ENCODE measurements around the gene LGI4.

The LGI4 gene

GRCh38 chr19:35134601-35135242 is at the start of gene LGI4:
LGI4 (minus strand) TSS chr19:35135059; CDS start chr19:35134680, 379 bp downstream.
- TF ChIP-seq CTCF (conservative IDR thresholded peaks at IDR 0.05; ENCODE audit: low read depth, low read length), result no peak
- H3K4me3 ChIP-seq (ENCODE audit: low read length), result no peak within 1 kb of the TSS
- no peak for DNase-seq (ENCODE audit: low read depth)

- H3K4me3 ChIP-seq (ENCODE audit: low read length), result no peak overlapping the region
- DNase-seq (ENCODE audit: low read depth), result no peak
- TF ChIP-seq CTCF (conservative IDR thresholded peaks at IDR 0.05; ENCODE audit: low read depth, low read length), result no peak
These were observed 49.4 kb upstream of the LGI4 start for GRCh38 chr19:35184267-35184666.

GRCh38 chr19:35181387-35181786 is 46.5 kb upstream of the LGI4 start:
- no peak overlapping the region for H3K4me3 ChIP-seq (ENCODE audit: low read length)
- DNase-seq (ENCODE audit: low read depth), result no peak
- no peak for TF ChIP-seq CTCF (conservative IDR thresholded peaks at IDR 0.05; ENCODE audit: low read depth, low read length)

- no peak overlapping the region for H3K4me3 ChIP-seq (ENCODE audit: low read length)
These were observed 45.0 kb upstream of the LGI4 start for GRCh38 chr19:35179830-35180229.

GRCh38 chr19:35178701-35179100 is 43.8 kb upstream of the LGI4 start:
- no peak for DNase-seq (ENCODE audit: low read depth)
- H3K4me3 ChIP-seq (ENCODE audit: low read length), result no peak overlapping the region
- TF ChIP-seq CTCF (conservative IDR thresholded peaks at IDR 0.05; ENCODE audit: low read depth, low read length), result no peak

More at GRCh38 chr19:35179830-35180229, 45.0 kb upstream of the LGI4 start:
- DNase-seq (ENCODE audit: low read depth), result no peak
- no peak for TF ChIP-seq CTCF (conservative IDR thresholded peaks at IDR 0.05; ENCODE audit: low read depth, low read length)

- DNase-seq (ENCODE audit: low read depth), result no peak
These were observed 42.8 kb upstream of the LGI4 start for GRCh38 chr19:35177377-35178274.

More at GRCh38 chr19:35177377-35178274, 42.8 kb upstream of the LGI4 start:
- no peak overlapping the region for H3K4me3 ChIP-seq (ENCODE audit: low read length)
- no peak for TF ChIP-seq CTCF (conservative IDR thresholded peaks at IDR 0.05; ENCODE audit: low read depth, low read length)
